HepG2 (cell line): ENCODE data around the gene OBP2A. TPM values are rescaled to one million over a fixed set of nuclear protein-coding genes. Genes with fewer than 3 reads are reported as not detected.

ENCODE experiments used
- BRD4 ChIP-seq: sonication (generic); formaldehyde crosslinking; IDR thresholded peaks from 2 replicates; pipeline ENCODE4 v1.4.0; 2020; ENCODE audit warnings: missing genetic modification reagents
- DMAP1 ChIP-seq: IDR thresholded peaks from 2 replicates; pipeline ENCODE4 v1.6.1; 2016
- GATA4 ChIP-seq: sonication (generic); IDR thresholded peaks from 2 replicates; pipeline ENCODE4 v1.6.1; 2016; ENCODE audit warnings: antibody characterized with exemption, low read depth, borderline replicate concordance
- HDAC2 ChIP-seq: sonication (generic); formaldehyde crosslinking; IDR thresholded peaks from 2 replicates; pipeline ENCODE4 v1.4.0; 2020; ENCODE audit warnings: missing genetic modification reagents
- NR2F1 ChIP-seq, 2 experiments: fragments of 450-650 bp in 1 of 2; formaldehyde crosslinking in 1 of 2; IDR thresholded peaks; 2 replicates each; pipeline versions ENCODE4 v1.5.0 to v1.6.1; 2016 to 2020; ENCODE audit warnings: mild to moderate bottlenecking in 1 of 2, missing compliant biosample characterization in 1 of 2, missing genetic modification reagents in 1 of 2, moderate library complexity in 1 of 2
- NR2F2 ChIP-seq: IDR thresholded peaks from 2 replicates; pipeline ENCODE4 v1.6.1; 2012; ENCODE audit warnings: low read depth, inconsistent platforms, borderline replicate concordance
- TCF7L2 ChIP-seq: IDR thresholded peaks from 2 replicates; pipeline ENCODE4 v1.6.1; 2011; ENCODE audit warnings: mild to moderate bottlenecking, low read depth, low read length, moderate library complexity
- TMF1 ChIP-seq: sonication (generic); formaldehyde crosslinking; IDR thresholded peaks from 2 replicates; pipeline ENCODE4 v1.8.1; 2022; ENCODE audit warnings: low read depth, missing genetic modification reagents
- ZHX2 ChIP-seq, 2 experiments: sonication (generic) in 1 of 2; formaldehyde crosslinking in 1 of 2; IDR thresholded peaks; 2 replicates each; pipeline versions ENCODE4 v1.6.1 to v1.9.0; 2014 to 2022; ENCODE audit warnings: antibody characterized with exemption in 1 of 2, borderline replicate concordance in 1 of 2, inconsistent platforms in 1 of 2, low read depth in 1 of 2, missing genetic modification reagents in 1 of 2
- ZNF883 ChIP-seq: sonication (generic); formaldehyde crosslinking; IDR thresholded peaks from 2 replicates; pipeline ENCODE4 v1.5.1; 2020; ENCODE audit warnings: mild to moderate bottlenecking, missing genetic modification reagents; ENCODE audit errors: not compliant biosample characterization
- polyA plus RNA-seq, 8 experiments: library from polyadenylated mRNA; depleted of rRNA in 3 of 8; stranded (reverse) in 7 of 8; unstranded in 1 of 8; fragments of >200 nt; fragmentation: Illumina TruSeq in 4 of 8; extraction: Trizol in 4 of 8; gene quantifications; 2 replicates each; pipeline versions ENCODE4 v1.2.1 to v1.2.3, GENCODE V29; 2011 to 2016; ENCODE audit warnings: low read depth in 4 of 8, missing spikeins in 1 of 8, mixed read lengths in 1 of 8; ENCODE audit not compliant: insufficient read depth in 1 of 8
- total RNA-seq, 5 experiments: library from RNA; depleted of rRNA; stranded (reverse); fragments of >200 nt; fragmentation: Illumina TruSeq; extraction: Trizol; gene quantifications; 2 replicates each; pipeline ENCODE4 v1.2.3, GENCODE V29; 2016; ENCODE audit warnings: low read depth in 1 of 5
- TF ChIP-seq, protein P1 (sequence below): sonication (generic); formaldehyde crosslinking; IDR thresholded peaks from 2 replicates; pipeline ENCODE4 v1.4.0; 2020; ENCODE audit warnings: missing genetic modification reagents
- TF ChIP-seq, protein P2 (sequence below): sonication (generic); formaldehyde crosslinking; IDR thresholded peaks from 2 replicates; pipeline ENCODE4 v1.5.0; 2020; ENCODE audit warnings: mild to moderate bottlenecking, missing genetic modification reagents, moderate library complexity
- TF ChIP-seq, protein P3 (sequence below): sonication (generic); formaldehyde crosslinking; IDR thresholded peaks from 2 replicates; pipeline ENCODE4 v1.4.0; 2020; ENCODE audit warnings: missing genetic modification reagents, borderline replicate concordance
- TF ChIP-seq, protein P4 (sequence below): conservative IDR thresholded peaks from 2 replicates; pipeline ENCODE4 v1.6.1; 2018; ENCODE audit warnings: missing genetic modification reagents

OBP2A gene
- total and polyA plus RNA-seq, 2 of the 13 experiments (the other 11 are each of a cell fraction or from before 2014, with no cell fraction given): 0.32 TPM; not detected in 1

- TF ChIP-seq ZHX2 (IDR thresholded peaks at IDR 0.05; ENCODE audit: low read depth) (0 out of 2 replicates have a peak, but pooled peaks have one; percentile 50), ZHX2 (CRISPR knock-in tag; IDR thresholded peaks at IDR 0.05; ENCODE audit: borderline replicate concordance) (no peak), NR2F1 (CRISPR knock-in tag; IDR thresholded peaks at IDR 0.05) (peak in 1 of 2 experiments; percentile 78; a peak in 2 of 4 replicates), BRD4 (peak; percentile 69), NR2F2 (peak; percentile 21; the same call in 1 of the 2 replicates), TMF1 (CRISPR knock-in tag) (peak; percentile 76; the same call in 1 of the 2 replicates), DMAP1 (peak; percentile 83), HDAC2 (CRISPR knock-in tag) (peak; percentile 68), GATA4 (no peak), ZNF883 (CRISPR knock-in tag) (peak; percentile 73), TCF7L2 (no peak)
- TF ChIP-seq, protein P1, sequence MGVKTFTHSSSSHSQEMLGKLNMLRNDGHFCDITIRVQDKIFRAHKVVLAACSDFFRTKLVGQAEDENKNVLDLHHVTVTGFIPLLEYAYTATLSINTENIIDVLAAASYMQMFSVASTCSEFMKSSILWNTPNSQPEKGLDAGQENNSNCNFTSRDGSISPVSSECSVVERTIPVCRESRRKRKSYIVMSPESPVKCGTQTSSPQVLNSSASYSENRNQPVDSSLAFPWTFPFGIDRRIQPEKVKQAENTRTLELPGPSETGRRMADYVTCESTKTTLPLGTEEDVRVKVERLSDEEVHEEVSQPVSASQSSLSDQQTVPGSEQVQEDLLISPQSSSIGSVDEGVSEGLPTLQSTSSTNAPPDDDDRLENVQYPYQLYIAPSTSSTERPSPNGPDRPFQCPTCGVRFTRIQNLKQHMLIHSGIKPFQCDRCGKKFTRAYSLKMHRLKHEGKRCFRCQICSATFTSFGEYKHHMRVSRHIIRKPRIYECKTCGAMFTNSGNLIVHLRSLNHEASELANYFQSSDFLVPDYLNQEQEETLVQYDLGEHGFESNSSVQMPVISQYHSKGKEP (CRISPR knock-in tag): 0 out of 2 replicates have a peak, but pooled peaks have one; percentile 50
- TF ChIP-seq, protein P2, sequence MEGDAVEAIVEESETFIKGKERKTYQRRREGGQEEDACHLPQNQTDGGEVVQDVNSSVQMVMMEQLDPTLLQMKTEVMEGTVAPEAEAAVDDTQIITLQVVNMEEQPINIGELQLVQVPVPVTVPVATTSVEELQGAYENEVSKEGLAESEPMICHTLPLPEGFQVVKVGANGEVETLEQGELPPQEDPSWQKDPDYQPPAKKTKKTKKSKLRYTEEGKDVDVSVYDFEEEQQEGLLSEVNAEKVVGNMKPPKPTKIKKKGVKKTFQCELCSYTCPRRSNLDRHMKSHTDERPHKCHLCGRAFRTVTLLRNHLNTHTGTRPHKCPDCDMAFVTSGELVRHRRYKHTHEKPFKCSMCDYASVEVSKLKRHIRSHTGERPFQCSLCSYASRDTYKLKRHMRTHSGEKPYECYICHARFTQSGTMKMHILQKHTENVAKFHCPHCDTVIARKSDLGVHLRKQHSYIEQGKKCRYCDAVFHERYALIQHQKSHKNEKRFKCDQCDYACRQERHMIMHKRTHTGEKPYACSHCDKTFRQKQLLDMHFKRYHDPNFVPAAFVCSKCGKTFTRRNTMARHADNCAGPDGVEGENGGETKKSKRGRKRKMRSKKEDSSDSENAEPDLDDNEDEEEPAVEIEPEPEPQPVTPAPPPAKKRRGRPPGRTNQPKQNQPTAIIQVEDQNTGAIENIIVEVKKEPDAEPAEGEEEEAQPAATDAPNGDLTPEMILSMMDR (CRISPR knock-in tag): peak; percentile 96
- TF ChIP-seq, protein P3, sequence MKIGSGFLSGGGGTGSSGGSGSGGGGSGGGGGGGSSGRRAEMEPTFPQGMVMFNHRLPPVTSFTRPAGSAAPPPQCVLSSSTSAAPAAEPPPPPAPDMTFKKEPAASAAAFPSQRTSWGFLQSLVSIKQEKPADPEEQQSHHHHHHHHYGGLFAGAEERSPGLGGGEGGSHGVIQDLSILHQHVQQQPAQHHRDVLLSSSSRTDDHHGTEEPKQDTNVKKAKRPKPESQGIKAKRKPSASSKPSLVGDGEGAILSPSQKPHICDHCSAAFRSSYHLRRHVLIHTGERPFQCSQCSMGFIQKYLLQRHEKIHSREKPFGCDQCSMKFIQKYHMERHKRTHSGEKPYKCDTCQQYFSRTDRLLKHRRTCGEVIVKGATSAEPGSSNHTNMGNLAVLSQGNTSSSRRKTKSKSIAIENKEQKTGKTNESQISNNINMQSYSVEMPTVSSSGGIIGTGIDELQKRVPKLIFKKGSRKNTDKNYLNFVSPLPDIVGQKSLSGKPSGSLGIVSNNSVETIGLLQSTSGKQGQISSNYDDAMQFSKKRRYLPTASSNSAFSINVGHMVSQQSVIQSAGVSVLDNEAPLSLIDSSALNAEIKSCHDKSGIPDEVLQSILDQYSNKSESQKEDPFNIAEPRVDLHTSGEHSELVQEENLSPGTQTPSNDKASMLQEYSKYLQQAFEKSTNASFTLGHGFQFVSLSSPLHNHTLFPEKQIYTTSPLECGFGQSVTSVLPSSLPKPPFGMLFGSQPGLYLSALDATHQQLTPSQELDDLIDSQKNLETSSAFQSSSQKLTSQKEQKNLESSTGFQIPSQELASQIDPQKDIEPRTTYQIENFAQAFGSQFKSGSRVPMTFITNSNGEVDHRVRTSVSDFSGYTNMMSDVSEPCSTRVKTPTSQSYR (CRISPR knock-in tag): peak; percentile 30; the same call in 1 of the 2 replicates
- TF ChIP-seq, protein P4, sequence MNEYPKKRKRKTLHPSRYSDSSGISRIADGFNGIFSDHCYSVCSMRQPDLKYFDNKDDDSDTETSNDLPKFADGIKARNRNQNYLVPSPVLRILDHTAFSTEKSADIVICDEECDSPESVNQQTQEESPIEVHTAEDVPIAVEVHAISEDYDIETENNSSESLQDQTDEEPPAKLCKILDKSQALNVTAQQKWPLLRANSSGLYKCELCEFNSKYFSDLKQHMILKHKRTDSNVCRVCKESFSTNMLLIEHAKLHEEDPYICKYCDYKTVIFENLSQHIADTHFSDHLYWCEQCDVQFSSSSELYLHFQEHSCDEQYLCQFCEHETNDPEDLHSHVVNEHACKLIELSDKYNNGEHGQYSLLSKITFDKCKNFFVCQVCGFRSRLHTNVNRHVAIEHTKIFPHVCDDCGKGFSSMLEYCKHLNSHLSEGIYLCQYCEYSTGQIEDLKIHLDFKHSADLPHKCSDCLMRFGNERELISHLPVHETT (CRISPR knock-in tag): peak; percentile 85
Measured at GRCh38 chr9:135500525-135501260, 45.2 kb upstream of the OBP2A start, which contains the start of gene MRPS2 (continued).
